Raji (cell line): Measurements from ENCODE around the gene ZBTB7C.

Source experiments
- POLR2A ChIP-seq: IDR thresholded peaks from 2 replicates; pipeline ENCODE4 v1.6.1; 2011; ENCODE audit warnings: low read depth, low read length, control low read depth; ENCODE audit not compliant: insufficient read depth

ZBTB7C gene

DNA sequence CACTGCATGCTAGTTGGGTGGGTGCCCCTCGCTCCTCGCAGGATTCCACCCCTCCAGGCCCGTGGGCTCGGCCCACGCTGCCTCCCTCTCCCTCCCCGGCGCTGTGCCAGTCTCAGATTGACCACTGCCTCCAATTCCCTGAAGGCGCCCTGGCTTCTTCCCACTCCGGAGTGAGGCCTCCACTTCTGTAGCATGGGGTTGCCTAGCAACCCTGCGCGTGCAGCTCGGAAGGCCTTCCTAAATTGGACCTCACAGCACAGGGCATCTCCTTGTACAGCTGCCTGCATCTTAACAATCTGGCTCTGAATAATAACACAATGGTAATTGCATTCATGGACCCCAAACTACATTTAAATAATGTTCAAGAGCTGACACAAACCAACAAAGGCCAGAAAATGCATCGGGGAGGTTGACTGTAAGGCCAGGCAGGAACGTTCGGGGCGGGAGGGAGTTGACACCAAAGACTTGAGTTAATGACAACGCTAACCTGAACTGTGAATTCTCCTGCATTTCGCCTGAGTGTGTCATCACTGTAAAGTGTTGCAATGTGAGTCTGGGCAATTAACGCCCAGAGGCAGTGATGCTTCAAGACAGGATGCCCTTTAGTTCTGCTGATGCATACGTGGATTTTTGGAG, 222.9 kb downstream of the ZBTB7C start:
- no peak for TF ChIP-seq POLR2A

DNA sequence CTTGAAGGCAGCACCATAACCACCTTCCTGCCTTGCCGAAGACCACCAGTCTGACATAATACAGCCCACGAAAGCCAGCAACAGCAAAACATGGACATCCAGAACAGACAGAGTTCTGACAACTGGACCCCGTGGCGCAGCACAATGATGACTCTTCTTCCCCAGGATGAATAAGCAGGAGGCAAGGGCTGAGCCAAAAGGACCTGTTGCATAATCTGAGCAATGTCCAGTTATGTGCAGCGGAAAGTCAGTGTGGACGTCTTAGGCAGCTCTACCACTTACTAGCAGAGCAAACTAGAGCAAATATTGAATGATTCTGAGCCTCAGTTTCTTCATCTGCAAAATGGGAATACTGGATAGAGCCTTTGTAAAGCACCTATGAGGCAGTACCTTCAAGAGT, 225.1 kb downstream of the ZBTB7C start:
- TF ChIP-seq POLR2A: no peak

DNA sequence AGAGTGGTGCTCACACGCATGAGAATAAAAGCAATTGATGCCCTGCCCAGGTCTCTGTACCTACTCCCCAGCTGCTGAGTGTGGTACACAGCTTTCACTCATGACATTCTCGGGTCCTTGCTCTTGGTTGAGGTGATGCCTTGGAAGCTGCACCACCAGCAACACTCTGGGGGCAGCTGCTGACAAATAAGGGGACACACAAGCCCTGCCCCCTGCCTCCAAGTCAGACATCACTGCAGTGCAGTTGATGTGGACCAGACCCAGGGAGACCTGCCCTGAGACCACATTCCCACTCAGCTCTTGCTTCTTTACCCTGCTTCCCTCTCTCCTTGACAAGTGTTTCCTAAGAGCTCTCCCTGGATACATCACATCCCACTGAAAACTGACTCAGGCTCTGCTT, 225.6 kb downstream of the ZBTB7C start:
- no peak for TF ChIP-seq POLR2A

DNA sequence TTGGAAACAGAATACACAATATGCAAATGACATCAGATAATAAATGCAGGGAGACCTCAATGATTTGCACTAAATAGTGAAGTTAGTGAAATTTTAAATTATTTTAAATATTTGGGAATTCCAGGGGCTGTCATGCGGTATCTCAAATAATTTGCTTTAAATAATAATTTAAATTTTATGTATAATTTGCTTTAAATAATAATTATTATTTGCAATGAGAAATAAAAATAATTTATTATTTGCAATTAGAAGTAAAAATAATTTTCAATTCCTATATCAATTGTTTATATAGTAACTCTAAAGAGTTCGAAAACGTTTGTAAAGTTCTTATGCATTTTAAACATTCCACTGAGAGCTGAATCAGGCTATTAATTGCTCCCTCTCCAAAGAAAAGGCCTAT, 226.4 kb downstream of the ZBTB7C start:
- TF ChIP-seq POLR2A: no peak

GRCh38 chr18:48181857-48182256, 227.3 kb downstream of the ZBTB7C start:
- no peak for TF ChIP-seq POLR2A

GRCh38 chr18:48181087-48181823, 227.9 kb downstream of the ZBTB7C start:
- no peak for TF ChIP-seq POLR2A

DNA sequence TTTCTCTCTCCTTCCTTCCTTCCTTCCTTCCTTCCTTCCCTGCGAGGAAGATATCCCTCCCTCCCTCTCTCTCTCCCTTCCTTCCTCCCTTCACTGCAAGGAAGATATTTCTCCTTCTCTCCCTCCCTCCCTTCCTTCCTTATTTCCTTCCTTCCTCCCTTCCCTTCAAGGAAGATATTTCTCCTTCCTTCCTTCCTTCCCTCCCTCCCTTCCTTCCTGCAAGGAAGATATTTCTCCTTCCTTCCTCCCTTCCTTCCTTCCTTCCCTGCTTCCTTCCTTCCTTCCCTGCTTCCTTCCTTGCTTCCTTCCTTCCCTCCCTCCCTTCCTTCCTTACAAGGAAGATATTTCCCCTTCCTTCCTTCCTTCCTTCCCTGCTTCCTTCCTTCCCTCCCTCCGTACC, 229.5 kb downstream of the ZBTB7C start:
- no peak for TF ChIP-seq POLR2A

- no peak for TF ChIP-seq POLR2A
Measured at GRCh38 chr18:48179001-48179400, 230.2 kb downstream of the ZBTB7C start.

- no peak for TF ChIP-seq POLR2A
Measured at GRCh38 chr18:48176909-48177308, 232.3 kb downstream of the ZBTB7C start.

- TF ChIP-seq POLR2A: no peak
Measured at GRCh38 chr18:48173557-48173956, 235.6 kb downstream of the ZBTB7C start.

- TF ChIP-seq POLR2A: no peak
Measured at GRCh38 chr18:48172226-48173006, 236.8 kb downstream of the ZBTB7C start.

- TF ChIP-seq POLR2A: no peak
Measured at GRCh38 chr18:48171490-48172188, 237.5 kb downstream of the ZBTB7C start.

DNA sequence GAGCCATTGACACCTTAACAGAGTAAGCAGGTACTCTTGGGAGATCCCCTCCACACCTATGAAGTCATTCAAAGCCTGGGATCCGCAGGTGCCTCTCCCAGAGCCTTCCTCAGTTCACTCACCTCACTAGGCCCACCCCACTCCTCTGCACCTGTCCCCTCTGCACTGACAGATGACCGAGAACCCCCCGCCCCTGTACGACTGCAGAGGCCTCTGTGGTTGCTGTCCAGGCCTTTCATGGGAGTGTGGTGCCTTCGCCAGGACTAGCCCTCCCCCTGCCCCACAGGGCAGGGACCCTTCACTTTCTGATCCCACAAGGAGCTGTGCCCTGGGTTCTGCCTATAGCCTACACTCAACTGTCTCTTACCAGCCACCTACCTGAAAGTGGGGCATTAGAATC, 238.5 kb downstream of the ZBTB7C start:
- no peak for TF ChIP-seq POLR2A

- no peak for TF ChIP-seq POLR2A
Measured at GRCh38 chr18:48168861-48169260, 240.3 kb downstream of the ZBTB7C start.

DNA sequence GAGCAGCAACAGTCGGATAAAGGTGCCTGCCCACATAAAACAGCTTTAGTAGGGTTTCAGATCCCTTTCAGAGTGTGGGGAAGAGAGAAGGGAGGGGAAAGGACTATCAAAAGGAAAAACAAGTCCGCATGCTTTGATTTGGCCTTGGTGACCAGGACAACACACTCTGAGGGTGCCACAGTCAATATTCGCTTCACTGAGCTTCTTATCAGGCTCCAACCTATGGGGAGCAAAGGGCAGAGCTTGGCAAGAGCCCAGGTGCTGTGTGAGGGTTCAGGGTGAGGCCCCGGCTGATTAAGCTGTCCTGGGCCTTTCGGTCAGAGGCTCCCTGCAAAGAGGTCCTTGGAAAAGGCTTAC, 241.3 kb downstream of the ZBTB7C start:
- no peak for TF ChIP-seq POLR2A
